K562 (cell line): ENCODE measurements around the gene IFT172. TPM values are rescaled to one million over a fixed set of nuclear protein-coding genes. Genes with fewer than 3 reads are reported as not detected.

Source experiments
- ATAC-seq: fragments of 200-7000 bp; cut with Tn5 transposase; 3 replicates; pipeline ENCODE4 v1.9.1; 2020; ENCODE audit warnings: moderate library complexity
- BruUV-seq: library from RNA; stranded (reverse); fragments of 400-500 nt; replicated peaks from 2 replicates; lab custom pipeline; 2021; lab: Mats Ljungman, UMichigan
- CTCF ChIA-PET: fragments of 300-600 bp; formaldehyde crosslinking; extraction: SDS; loops from one replicate; lab custom pipeline; 2021; ENCODE audit warnings: low intra/inter-chr PET ratio; lab: Yijun Ruan, JAX
- POLR2A ChIA-PET: fragments of 300-600, 350-650 bp; sonication (Branson Sonifier 250); formaldehyde crosslinking; extraction: SDS; loops from one replicate; lab custom pipeline; 2021; ENCODE audit warnings: antibody characterized with exemption, inconsistent platforms; lab: Yijun Ruan, JAX
- DNase-seq, 4 experiments: peaks; one replicate each; pipeline versions ENCODE4 v3.0.0 to v3.0.0-alpha.2; 2011 to 2018; ENCODE audit warnings: low spot score in 3 of 4, mixed read lengths in 3 of 4; ENCODE audit errors: extremely low read depth in 1 of 4
- FAIRE-seq: peaks from 2 replicates; lab custom pipeline; 2011; peaks lifted over from hg19 to GRCh38; lab: Jason Lieb, UNC
- H2AFZ ChIP-seq: 2 replicates; pipeline ENCODE4 v1.6.0; 2011; ENCODE audit warnings: low read depth, low read length, control low read depth, inconsistent platforms
- H3K27ac ChIP-seq: fragments of 200-600 bp; 3 replicates; pipeline ENCODE4 v1.8.0; 2011; ENCODE audit warnings: low read depth, mild to moderate bottlenecking, control low read depth, inconsistent platforms, low read length, moderate library complexity, mixed read lengths; ENCODE audit errors: extremely low read depth
- H3K27me3 ChIP-seq, 2 experiments: fragments of 300-600 bp in 1 of 2; 2 replicates in 1 of 2; 3 replicates in 1 of 2; pipeline versions ENCODE4 v1.6.0 to v1.8.0; 2011; ENCODE audit warnings: inconsistent platforms in 2 of 2, low read length in 2 of 2, mild to moderate bottlenecking in 1 of 2, mixed read lengths in 1 of 2, moderate library complexity in 1 of 2; ENCODE audit not compliant: control insufficient read depth in 2 of 2, insufficient read depth in 2 of 2
- H3K36me3 ChIP-seq: fragments of 300-600 bp; 3 replicates; pipeline ENCODE4 v1.8.0; 2011; ENCODE audit warnings: mild to moderate bottlenecking, low read length, inconsistent platforms; ENCODE audit not compliant: control insufficient read depth, insufficient read depth
- H3K4me1 ChIP-seq, 2 experiments: fragments of 200-600 bp in 1 of 2; replicated peaks in 1 of 2; 2 replicates in 1 of 2; 3 replicates in 1 of 2; pipeline versions ENCODE4 v1.5.1 to v1.8.0; 2011; ENCODE audit warnings: inconsistent platforms in 2 of 2, low read length in 2 of 2, mild to moderate bottlenecking in 1 of 2, mixed read lengths in 1 of 2, moderate library complexity in 1 of 2; ENCODE audit not compliant: control insufficient read depth in 2 of 2, insufficient read depth in 2 of 2
- H3K4me2 ChIP-seq: 2 replicates; pipeline ENCODE4 v1.6.1; 2011; ENCODE audit warnings: low read length, control low read depth, inconsistent platforms, mixed read lengths; ENCODE audit not compliant: insufficient read depth
- H3K4me3 ChIP-seq: fragments of 200-600 bp; sonication (generic), shearing (Covaris generic); 2 replicates; pipeline ENCODE4 v1.5.1; 2016; ENCODE audit warnings: control low read depth, inconsistent platforms
- H3K79me2 ChIP-seq: fragments of 200-600 bp; 3 replicates; pipeline ENCODE4 v1.8.0; 2011; ENCODE audit warnings: low read length, inconsistent platforms; ENCODE audit not compliant: control insufficient read depth, insufficient read depth
- H3K9ac ChIP-seq, 2 experiments: 2 replicates each; pipeline versions ENCODE4 v1.6.0 to v1.6.1; 2011; ENCODE audit warnings: low read depth in 2 of 2, low read length in 2 of 2, control low read depth in 1 of 2, inconsistent platforms in 1 of 2, mild to moderate bottlenecking in 1 of 2, mixed read lengths in 1 of 2; ENCODE audit not compliant: insufficient read depth in 1 of 2
- H3K9me1 ChIP-seq: one replicate; pipeline ENCODE4 v1.6.0; 2011; ENCODE audit warnings: inconsistent platforms, mild to moderate bottlenecking, low read length, moderate library complexity; ENCODE audit not compliant: control insufficient read depth, insufficient read depth
- H3K9me3 ChIP-seq: replicated peaks from 2 replicates; pipeline ENCODE4 v1.5.1; 2011; ENCODE audit warnings: low read depth, low read length, inconsistent platforms; ENCODE audit not compliant: control insufficient read depth, insufficient read depth
- H4K20me1 ChIP-seq: replicated peaks from 2 replicates; pipeline ENCODE4 v1.6.1; 2011; ENCODE audit warnings: low read length, inconsistent platforms, mixed read lengths; ENCODE audit not compliant: control insufficient read depth, insufficient read depth
- CBX2 ChIP-seq: fragments of 200-600 bp; sonication (generic); IDR thresholded peaks from one replicate; pipeline ENCODE4 v1.6.1; 2012; ENCODE audit warnings: mild to moderate bottlenecking, low read length, inconsistent platforms; ENCODE audit not compliant: insufficient read depth, poor library complexity, severe bottlenecking
- CGGBP1 ChIP-seq: fragments of 250-450 bp; sonication (Bioruptor Pico); IDR thresholded peaks from 2 replicates; pipeline ENCODE4 v1.9.0; 2021; ENCODE audit warnings: mild to moderate bottlenecking
- CXXC5 ChIP-seq: fragments of 250-450 bp; sonication (Bioruptor Pico); IDR thresholded peaks from 2 replicates; pipeline ENCODE4 v1.8.0; 2022; ENCODE audit warnings: inconsistent platforms, mild to moderate bottlenecking, moderate library complexity
- HDAC2 ChIP-seq: fragments of 450-650 bp; IDR thresholded peaks from 2 replicates; pipeline ENCODE4 v1.6.1; 2016; ENCODE audit warnings: mild to moderate bottlenecking
- IRF9 ChIP-seq: fragments of 450-650 bp; IDR thresholded peaks from 2 replicates; pipeline ENCODE4 v1.6.1; 2016; ENCODE audit warnings: missing biosample characterization, missing genetic modification characterization
- KDM5B ChIP-seq: fragments of 200-600 bp; sonication (generic); IDR thresholded peaks from 2 replicates; pipeline ENCODE4 v1.6.1; 2012; ENCODE audit warnings: low read depth, mild to moderate bottlenecking, moderate library complexity, low read length, control low read depth, inconsistent platforms; ENCODE audit not compliant: insufficient replicate concordance
- LEF1 ChIP-seq: fragments of 450-650 bp; IDR thresholded peaks from 2 replicates; pipeline ENCODE4 v1.6.1; 2016; ENCODE audit warnings: mild to moderate bottlenecking
- MXD1 ChIP-seq: fragments of 250-450 bp; sonication (Bioruptor Pico); IDR thresholded peaks from 2 replicates; pipeline ENCODE4 v1.8.0; 2021; ENCODE audit warnings: borderline replicate concordance, mild to moderate bottlenecking, moderate library complexity; ENCODE audit not compliant: poor library complexity, severe bottlenecking
- PCBP1 ChIP-seq: fragments of 200-400 bp; formaldehyde crosslinking; IDR thresholded peaks from 2 replicates; pipeline ENCODE4 v1.6.1; 2018; ENCODE audit warnings: mild to moderate bottlenecking, low read depth, low read length; ENCODE audit not compliant: poor library complexity, severe bottlenecking
- PHF8 ChIP-seq: fragments of 200-600 bp; sonication (generic); IDR thresholded peaks from 2 replicates; pipeline ENCODE4 v1.6.1; 2012; ENCODE audit warnings: mixed run types, mild to moderate bottlenecking, inconsistent platforms, low read length, moderate library complexity, borderline replicate concordance
- SIN3B ChIP-seq: fragments of 450-650 bp; IDR thresholded peaks from 2 replicates; pipeline ENCODE4 v1.6.1; 2017; ENCODE audit warnings: low read depth, mild to moderate bottlenecking, moderate library complexity
- SLC30A9 ChIP-seq: fragments of 250-450 bp; sonication (Bioruptor Pico); IDR thresholded peaks from 2 replicates; pipeline ENCODE4 v1.8.0; 2022; ENCODE audit warnings: mild to moderate bottlenecking, moderate library complexity
- TAF15 ChIP-seq: fragments of 200-400 bp; formaldehyde crosslinking; IDR thresholded peaks from 2 replicates; pipeline ENCODE4 v1.6.1; 2017; ENCODE audit warnings: mild to moderate bottlenecking, low read depth, low read length, moderate library complexity
- TCFL5 ChIP-seq: fragments of 250-450 bp; sonication (Bioruptor Pico); conservative IDR thresholded peaks from 2 replicates; pipeline ENCODE4 v1.6.1; 2021; ENCODE audit warnings: mild to moderate bottlenecking, moderate library complexity, matching md5 sums
- TOE1 ChIP-seq, 2 experiments: fragments of 450-650 bp in 1 of 2; sonication (generic) in 1 of 2; formaldehyde crosslinking in 1 of 2; IDR thresholded peaks; 2 replicates each; pipeline versions ENCODE4 v1.7.1 to v1.8.0; 2016 to 2022; ENCODE audit warnings: borderline replicate concordance in 2 of 2, mild to moderate bottlenecking in 2 of 2, antibody characterized with exemption in 1 of 2, inconsistent platforms in 1 of 2, low read depth in 1 of 2, missing genetic modification reagents in 1 of 2, moderate library complexity in 1 of 2
- ZNF175 ChIP-seq: fragments of 200-800 bp; sonication (Bioruptor generic); IDR thresholded peaks from 2 replicates; pipeline ENCODE4 v1.6.1; 2016; ENCODE audit warnings: low read depth, mild to moderate bottlenecking, missing genetic modification characterization, missing compliant biosample characterization
- ZNF766 ChIP-seq: fragments of 200-800 bp; sonication (Bioruptor generic); conservative IDR thresholded peaks from 2 replicates; pipeline ENCODE4 v1.6.1; 2016; ENCODE audit warnings: missing genetic modification characterization, missing compliant biosample characterization
- WGBS: fragments of 100-300 bp; shearing (Covaris generic); methylation state at CpG from one replicate; pipeline ENCODE4 v1.1.6; 2016; ENCODE audit warnings: low coverage, mixed read lengths; ENCODE audit not compliant: insufficient coverage; ENCODE audit errors: missing lambda C conversion rate; 5-methylcytosine and 5-hydroxymethylcytosine counted together
- in situ Hi-C: fragments of 300-500 bp; cut with MboI; formaldehyde crosslinking; loops from 4 replicates; pipeline ENCODE4 v1.15.0; 2018; ENCODE audit warnings: inconsistent platforms, mixed read lengths
- intact Hi-C: fragments of 100-400 bp; cut with micrococcal nuclease; formaldehyde crosslinking; loops from 2 replicates; pipeline ENCODE4 v1.14.2; 2022
- polyA plus RNA-seq, 8 experiments: library from polyadenylated mRNA; depleted of rRNA in 4 of 8; stranded (reverse) in 5 of 8; unstranded in 3 of 8; fragments of >200 nt; fragmentation: Nextera tagmentation in 2 of 8; fragmentation: Illumina TruSeq in 1 of 8; extraction: Ambion mirVana in 2 of 8; extraction: Trizol in 1 of 8; gene quantifications; 2 replicates each; pipeline versions ENCODE4 v1.2.1 to v1.2.3, GENCODE V29; 2011 to 2014; ENCODE audit warnings: inconsistent platforms in 1 of 8, missing spikeins in 1 of 8
- total RNA-seq, 7 experiments: library from RNA; depleted of rRNA in 6 of 7; stranded (reverse); fragments of >200 nt in 6 of 7; fragmentation: Illumina TruSeq in 2 of 7; extraction: Trizol in 2 of 7; gene quantifications; 2 replicates each; pipeline versions ENCODE4 v1.2.1 to v1.2.3, GENCODE V29; 2011 to 2021; ENCODE audit warnings: low replicate concordance in 1 of 7
- TF ChIP-seq, protein P1 (sequence below), 2 experiments: IDR thresholded peaks; 2 replicates each; pipeline ENCODE4 v1.6.1; 2011; ENCODE audit warnings: borderline replicate concordance in 1 of 2, control low read depth in 1 of 2, low read depth in 1 of 2, low read length in 1 of 2, mild to moderate bottlenecking in 1 of 2, mixed read lengths in 1 of 2, moderate library complexity in 1 of 2; ENCODE audit not compliant: insufficient read depth in 1 of 2, insufficient read length in 1 of 2, poor library complexity in 1 of 2, severe bottlenecking in 1 of 2; ENCODE audit errors: extremely low read depth in 1 of 2

The IFT172 gene
- total and polyA plus RNA-seq, 9 of the 15 experiments (the other 6 are each of a cell fraction or from before 2014, with no cell fraction given) = 5.6 to 19.1 (median 13.5) TPM

DNA sequence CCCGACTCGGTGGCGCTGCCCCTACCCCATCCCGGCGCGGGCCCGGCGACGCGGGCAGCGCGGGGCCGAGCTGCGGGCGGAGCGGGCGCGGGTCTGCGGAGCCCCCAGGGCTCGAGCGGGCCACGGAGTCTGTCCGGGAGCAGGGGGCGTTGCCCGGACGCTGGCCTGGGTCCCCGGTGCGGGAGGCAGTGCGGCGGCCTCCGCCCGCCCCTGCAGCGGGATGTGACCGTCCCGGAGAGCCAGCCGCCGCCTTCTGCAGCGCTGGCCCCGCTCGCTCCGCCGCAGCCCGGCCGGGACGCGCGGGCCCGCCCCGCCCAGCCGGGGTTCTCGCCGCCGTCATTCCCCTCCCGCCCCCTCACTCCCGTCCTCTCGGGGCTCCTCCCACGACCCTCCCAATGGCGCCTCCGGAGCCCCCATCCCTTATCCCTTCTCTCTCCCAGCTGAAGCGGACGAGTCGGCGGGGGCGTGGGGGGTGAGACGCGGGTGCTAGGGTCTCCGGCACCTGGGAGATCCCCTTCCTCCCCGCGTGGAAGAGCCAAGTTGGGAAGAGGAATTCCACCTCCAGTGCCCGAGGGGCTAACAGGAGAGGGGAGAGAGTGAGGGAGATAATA, 5.5 kb upstream of the IFT172 start, which contains the start of gene FNDC4:
TSS of gene FNDC4 (minus strand) at position 257 of the 611 bp plus-strand sequence. CDS start 521 bp downstream, outside the sequence.
- in situ Hi-C loops = no loop called here
- peak; percentile 41 to 83 (median 66) for DNase-seq
- intact Hi-C loops = no loop called here
- TF ChIP-seq IRF9 (tag) (no peak), ZNF175 (CRISPR knock-in tag) (no peak), KDM5B (peak; percentile 65), PHF8 (peak; percentile 70; the same call in 1 of the 2 replicates), SLC30A9 (CRISPR knock-in tag) (no peak), SIN3B (peak; percentile 59), CXXC5 (CRISPR knock-in tag) (peak; percentile 64), LEF1 (no peak), MXD1 (CRISPR knock-in tag) (no peak), PCBP1 (peak; percentile 11), CGGBP1 (CRISPR knock-in tag) (no peak), HDAC2 (no peak), CBX2 (no peak), TAF15 (no peak), TCFL5 (CRISPR knock-in tag) (no peak), ZNF766 (CRISPR knock-in tag) (no peak), TOE1 (IDR thresholded peaks at IDR 0.05; ENCODE audit: borderline replicate concordance) (no peak), TOE1 (CRISPR knock-in tag; IDR thresholded peaks at IDR 0.05; ENCODE audit: borderline replicate concordance, low read depth) (no peak)
- TF ChIP-seq, protein P1, sequence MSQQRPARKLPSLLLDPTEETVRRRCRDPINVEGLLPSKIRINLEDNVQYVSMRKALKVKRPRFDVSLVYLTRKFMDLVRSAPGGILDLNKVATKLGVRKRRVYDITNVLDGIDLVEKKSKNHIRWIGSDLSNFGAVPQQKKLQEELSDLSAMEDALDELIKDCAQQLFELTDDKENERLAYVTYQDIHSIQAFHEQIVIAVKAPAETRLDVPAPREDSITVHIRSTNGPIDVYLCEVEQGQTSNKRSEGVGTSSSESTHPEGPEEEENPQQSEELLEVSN (IDR thresholded peaks at IDR 0.05; ENCODE audit: borderline replicate concordance in 1 of 2, extremely low read depth in 1 of 2, insufficient read depth in 1 of 2, insufficient read length in 1 of 2, low read depth in 1 of 2, low read length in 1 of 2, poor library complexity in 1 of 2, severe bottlenecking in 1 of 2) = peak in 1 of 2 experiments; percentile 5

More for the DNA sequence above, 5.5 kb upstream of the IFT172 start, which contains the start of gene FNDC4:
- H3K4me1 ChIP-seq = peaks cover 18 to 22% of the 10 kb centered on the region in 2 experiments; a peak in 4 of 5 replicates
- no peak for FAIRE-seq
- H3K27me3 ChIP-seq = no peaks in the 10 kb centered on the region; a peak in 1 of 5 replicates
- no peaks in the 10 kb centered on the region for H4K20me1 ChIP-seq
- 1% methylated on average over 36 of the region's 70 CpGs for WGBS
- ATAC-seq = peak; percentile 80
- H3K9me3 ChIP-seq = no peaks in the 10 kb centered on the region
- no TSS peak for BruUV-seq
- ChIA-PET CTCF (no interaction called here), POLR2A (interaction anchor here (1.1 kb wide), 1 partner anchor 11 kb away, joined by 3 read pairs; no protein-coding TSS in a partner anchor)
- H2AFZ ChIP-seq = peak within 1 kb of the TSS; percentile 89
- peak within 1 kb of the TSS; percentile 58 for H3K4me3 ChIP-seq
- peak within 1 kb of the TSS; percentile 71 for H3K4me2 ChIP-seq
- no peaks in the 10 kb centered on the region for H3K9me1 ChIP-seq
- peak within 1 kb of the TSS; percentile 52 to 87; a peak in 3 of 4 replicates for H3K9ac ChIP-seq
- no peaks in the 10 kb centered on the region for H3K36me3 ChIP-seq
- no peak within 1 kb of the TSS for H3K27ac ChIP-seq
- H3K79me2 ChIP-seq = no peaks in the 10 kb centered on the region
